ENCODE data around the gene TSC22D2. TPM values are rescaled to one million over a fixed set of nuclear protein-coding genes. Genes with fewer than 3 reads are reported as not detected.

Gene TSC22D2
- total RNA-seq, 3 donors from 2014 or later (not counting 1 experiment from before 2014, with no cell fraction given): 50.1 to 66.3 (median 63.0) TPM

- peaks cover 4 to 8% of the 10 kb centered on the region in 2 donors for H3K9me3 Mint-ChIP-seq
- no peak overlapping the region for H3K4me3 Mint-ChIP-seq
- no peaks in the 10 kb centered on the region for H3K36me3 ChIP-seq (ENCODE audit: control insufficient read depth, insufficient read depth, low read length)
- no peak for ATAC-seq
- peaks cover 8% of the 10 kb centered on the region for H3K9me3 ChIP-seq (ENCODE audit: control insufficient read depth, insufficient read depth, low read length)
- intact Hi-C loops (cut with micrococcal nuclease): no loop called here
- H3K27ac ChIP-seq (ENCODE audit: low read length): no peak overlapping the region
- no peak for TF ChIP-seq CTCF (IDR thresholded peaks at IDR 0.05)
- H3K4me1 ChIP-seq (ENCODE audit: control insufficient read depth, insufficient read depth, low read length): no peaks in the 10 kb centered on the region
- H3K27ac Mint-ChIP-seq: no peak overlapping the region
- H3K36me3 Mint-ChIP-seq: peaks cover 15% of the 10 kb centered on the region
- no peak for DNase-seq
- H3K4me1 Mint-ChIP-seq: no peaks in the 10 kb centered on the region
- H3K4me3 ChIP-seq (ENCODE audit: low read length): no peak overlapping the region
- H3K27me3 ChIP-seq (ENCODE audit: control insufficient read depth, insufficient read depth, low read length): peaks cover 2% of the 10 kb centered on the region
- H3K27me3 Mint-ChIP-seq (ENCODE audit: low read depth in 2 of 2): no peaks in the 10 kb centered on the region
These were observed 71.3 kb downstream of the TSC22D2 start for GRCh38 chr3:150479370-150479769.

GRCh38 chr3:150480877-150481276, 72.8 kb downstream of the TSC22D2 start:
- Mint-ChIP-seq H3K27ac (no peak overlapping the region), H3K4me3 (no peak overlapping the region), H3K36me3 (peaks cover 20% of the 10 kb centered on the region), H3K9me3 (peaks cover 6 to 10% of the 10 kb centered on the region in 2 donors), H3K4me1 (no peaks in the 10 kb centered on the region), H3K27me3 (ENCODE audit: low read depth in 2 of 2) (no peaks in the 10 kb centered on the region)
- H3K4me1 ChIP-seq (ENCODE audit: control insufficient read depth, insufficient read depth, low read length): no peaks in the 10 kb centered on the region
- intact Hi-C loops (cut with micrococcal nuclease): no loop called here
- no peak for DNase-seq
- H3K36me3 ChIP-seq (ENCODE audit: control insufficient read depth, insufficient read depth, low read length): no peaks in the 10 kb centered on the region
- H3K9me3 ChIP-seq (ENCODE audit: control insufficient read depth, insufficient read depth, low read length): peaks cover 12% of the 10 kb centered on the region
- no peak overlapping the region for H3K27ac ChIP-seq (ENCODE audit: low read length)
- no peak for ATAC-seq
- no peak overlapping the region for H3K4me3 ChIP-seq (ENCODE audit: low read length)
- H3K27me3 ChIP-seq (ENCODE audit: control insufficient read depth, insufficient read depth, low read length): peaks cover 2% of the 10 kb centered on the region
- TF ChIP-seq CTCF (IDR thresholded peaks at IDR 0.05): no peak

GRCh38 chr3:150483226-150483625, 75.1 kb downstream of the TSC22D2 start:
- intact Hi-C loops (cut with micrococcal nuclease): no loop called here

More at GRCh38 chr3:150483226-150483625, 75.1 kb downstream of the TSC22D2 start:
- H3K27ac ChIP-seq (ENCODE audit: low read length): no peak overlapping the region
- Mint-ChIP-seq H3K27me3 (ENCODE audit: low read depth in 2 of 2) (peaks cover 0 to 7% of the 10 kb centered on the region in 2 donors), H3K4me1 (no peaks in the 10 kb centered on the region), H3K36me3 (peaks cover 26% of the 10 kb centered on the region), H3K27ac (no peak overlapping the region), H3K4me3 (no peak overlapping the region), H3K9me3 (peaks cover 6 to 12% of the 10 kb centered on the region in 2 donors)
- TF ChIP-seq CTCF (IDR thresholded peaks at IDR 0.05): no peak
- no peak overlapping the region for H3K4me3 ChIP-seq (ENCODE audit: low read length)
- ATAC-seq (no peak), DNase-seq (no peak)
- no peaks in the 10 kb centered on the region for H3K4me1 ChIP-seq (ENCODE audit: control insufficient read depth, insufficient read depth, low read length)
- no peaks in the 10 kb centered on the region for H3K36me3 ChIP-seq (ENCODE audit: control insufficient read depth, insufficient read depth, low read length)
- H3K9me3 ChIP-seq (ENCODE audit: control insufficient read depth, insufficient read depth, low read length): peaks cover 11% of the 10 kb centered on the region
- H3K27me3 ChIP-seq (ENCODE audit: control insufficient read depth, insufficient read depth, low read length): peaks cover 2% of the 10 kb centered on the region

All from natural killer cell (primary cell).